Gastroesophageal sphincter (tissue), 3 donors: ENCODE results near the gene PNRC1.

Source experiments
- CTCF ChIP-seq, 4 experiments: fragments of 200-600 bp in 2 of 4; fragments of 450-650 bp in 2 of 4; sonication (generic) in 1 of 4; IDR thresholded peaks; one replicate each; pipeline ENCODE4 v1.5.1; 2017 to 2019; ENCODE audit warnings: antibody characterized with exemption in 4 of 4, mild to moderate bottlenecking in 2 of 4, moderate library complexity in 2 of 4
- EP300 ChIP-seq: sonication (generic); formaldehyde crosslinking; IDR thresholded peaks from one replicate; pipeline ENCODE4 v1.6.1; 2017; ENCODE audit warnings: antibody characterized with exemption, mild to moderate bottlenecking
- POLR2A ChIP-seq, 2 donors: fragments of 450-650 bp; IDR thresholded peaks; one replicate each; pipeline ENCODE4 v1.6.1; 2017; ENCODE audit warnings: antibody characterized with exemption in 2 of 2, mild to moderate bottlenecking in 2 of 2, moderate library complexity in 1 of 2
- POLR2AphosphoS5 ChIP-seq: sonication (generic); formaldehyde crosslinking; IDR thresholded peaks from one replicate; pipeline ENCODE4 v1.6.1; 2017; ENCODE audit warnings: antibody characterized with exemption

- TF ChIP-seq POLR2AphosphoS5 (no peak), CTCF (IDR thresholded peaks at IDR 0.05) (no peak), POLR2A (IDR thresholded peaks at IDR 0.05) (no peak), EP300 (no peak)
These were observed 28.9 kb upstream of the PNRC1 start for GRCh38 chr6:89051676-89052075.
